BJ (cell line): ENCODE data around the gene PFKFB2. TPM values are rescaled to one million over a fixed set of nuclear protein-coding genes. Genes with fewer than 3 reads are reported as not detected.

Source experiments
- CTCF ChIA-PET: fragments of 350-600 bp; formaldehyde crosslinking; extraction: SDS; loops from one replicate; lab custom pipeline; 2021; ENCODE audit warnings: antibody characterized with exemption, inconsistent platforms; lab: Yijun Ruan, JAX
- POLR2A ChIA-PET: fragments of 300-600 bp; sonication (Branson Sonifier 250); formaldehyde crosslinking; extraction: SDS; loops from one replicate; lab custom pipeline; 2021; ENCODE audit warnings: antibody characterized with exemption; lab: Charles Lee
- DNase-seq: peaks from one replicate; pipeline ENCODE4 v3.0.0-alpha.2; 2011; ENCODE audit warnings: low read depth
- H3K27me3 ChIP-seq: 2 replicates; pipeline ENCODE4 v1.6.0; 2011; ENCODE audit warnings: low read length; ENCODE audit not compliant: control insufficient read depth, insufficient read depth
- H3K36me3 ChIP-seq: 2 replicates; pipeline ENCODE4 v1.5.1; 2011; ENCODE audit warnings: low read length; ENCODE audit not compliant: control insufficient read depth, insufficient read depth
- H3K4me3 ChIP-seq: 2 replicates; pipeline ENCODE4 v1.5.1; 2011; ENCODE audit warnings: low read depth, mild to moderate bottlenecking, control low read depth, low read length
- CTCF ChIP-seq: IDR thresholded peaks from 2 replicates; pipeline ENCODE4 v1.5.1; 2011; ENCODE audit warnings: low read depth, mild to moderate bottlenecking, control low read depth, inconsistent platforms, low read length, moderate library complexity; ENCODE audit not compliant: insufficient read depth
- polyA plus RNA-seq: library from polyadenylated mRNA; depleted of rRNA; stranded (reverse); fragments of >200 nt; gene quantifications from 2 replicates; pipeline ENCODE4 v1.2.3, GENCODE V29; 2011

The PFKFB2 gene
- polyA plus RNA-seq, 1 experiment = 1.5 TPM

DNA sequence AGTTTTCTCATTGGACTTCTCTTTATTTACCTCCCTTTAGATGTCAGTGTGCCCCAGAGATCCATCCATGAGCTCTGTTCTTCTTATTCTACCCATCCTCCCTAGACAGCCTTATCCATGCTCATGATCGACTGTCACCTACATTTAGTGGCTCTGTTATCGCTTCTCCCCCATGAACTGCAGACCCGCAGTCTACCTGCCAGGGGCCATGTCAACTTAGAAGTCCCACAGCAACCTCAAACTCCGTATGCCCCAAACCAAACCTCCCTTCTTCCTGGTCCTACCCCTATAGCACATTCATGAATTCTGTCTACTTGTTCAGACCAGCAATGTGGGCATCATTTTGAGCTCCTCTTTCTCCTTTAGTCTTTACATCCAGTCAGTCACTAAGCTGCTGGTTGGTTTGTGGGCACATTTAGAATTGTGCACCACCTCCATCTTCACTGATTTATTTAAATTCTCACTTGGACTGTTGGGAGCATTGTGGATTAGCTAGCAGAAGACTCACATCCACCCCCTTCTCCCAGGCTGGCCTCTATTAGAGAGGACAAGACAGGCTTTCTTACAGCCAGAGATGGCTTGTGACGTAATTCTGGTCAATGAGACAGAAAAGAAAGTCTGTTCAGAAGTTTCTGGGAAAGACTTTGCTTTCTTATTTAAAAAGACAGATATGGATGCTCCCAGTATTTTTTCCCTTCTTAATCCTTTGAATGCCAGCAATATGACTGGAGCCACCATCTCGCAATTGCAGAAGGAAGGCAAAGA lies 39.6 kb upstream of the PFKFB2 start:
- H3K27me3 ChIP-seq = no peaks in the 10 kb centered on the region
- H3K36me3 ChIP-seq = no peaks in the 10 kb centered on the region
- TF ChIP-seq CTCF = no peak
- no peak overlapping the region for H3K4me3 ChIP-seq
- ChIA-PET POLR2A (no interaction called here), CTCF (interaction anchor here (1.8 to 3.2 kb wide), 2 partner anchors 8 to 9 kb away, joined by 7 to 8 read pairs; no protein-coding TSS in a partner anchor)
- DNase-seq = no peak

DNA sequence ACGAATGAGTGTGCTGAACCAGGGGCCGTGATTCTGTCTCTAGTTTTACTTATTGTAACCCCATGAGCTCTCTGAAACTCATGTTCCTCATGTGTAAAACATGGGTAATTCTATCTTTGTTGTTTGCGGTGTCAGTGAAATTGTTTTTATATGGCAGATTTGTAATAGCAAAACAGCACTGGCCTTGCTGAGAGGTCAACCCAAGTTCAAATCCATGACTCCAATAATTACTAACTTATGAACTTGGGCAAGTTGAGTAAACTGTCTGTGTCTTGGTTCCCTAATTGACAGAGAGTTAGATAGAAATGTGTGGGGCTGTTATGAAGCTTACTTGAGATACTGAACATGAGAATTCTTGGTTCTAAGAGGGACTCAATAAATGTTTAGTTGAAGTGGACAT lies 38.3 kb upstream of the PFKFB2 start:
- Histone ChIP-seq H3K27me3 (no peaks in the 10 kb centered on the region), H3K4me3 (no peak overlapping the region), H3K36me3 (no peaks in the 10 kb centered on the region)
- ChIA-PET CTCF (interaction anchor here (1.8 to 3.2 kb wide), 2 partner anchors 7 to 10 kb away, joined by 7 to 8 read pairs; no protein-coding TSS in a partner anchor), POLR2A (interaction anchor here (1.1 kb wide), 1 partner anchor 9 kb away, joined by 3 read pairs; no protein-coding TSS in a partner anchor)
- no peak for TF ChIP-seq CTCF
- no peak for DNase-seq

GRCh38 chr1:207015791-207016190 lies 37.3 kb upstream of the PFKFB2 start:
- H3K27me3 ChIP-seq = no peaks in the 10 kb centered on the region
- H3K36me3 ChIP-seq = no peaks in the 10 kb centered on the region
- POLR2A ChIA-PET = no interaction called here
- no peak for DNase-seq
- CTCF ChIA-PET = no interaction called here
- no peak for TF ChIP-seq CTCF
- H3K4me3 ChIP-seq = no peak overlapping the region

GRCh38 chr1:207017615-207018559 lies 35.2 kb upstream of the PFKFB2 start:
- POLR2A ChIA-PET = no interaction called here
- H3K27me3 ChIP-seq = no peaks in the 10 kb centered on the region
- no peak overlapping the region for H3K4me3 ChIP-seq
- no peak for TF ChIP-seq CTCF
- DNase-seq = no peak
- CTCF ChIA-PET = interaction anchor here (0.6 to 1.5 kb wide), 3 partner anchors 12 to 58 kb away, joined by 3 to 5 read pairs (median 4); no protein-coding TSS in a partner anchor
- H3K36me3 ChIP-seq = no peaks in the 10 kb centered on the region

DNA sequence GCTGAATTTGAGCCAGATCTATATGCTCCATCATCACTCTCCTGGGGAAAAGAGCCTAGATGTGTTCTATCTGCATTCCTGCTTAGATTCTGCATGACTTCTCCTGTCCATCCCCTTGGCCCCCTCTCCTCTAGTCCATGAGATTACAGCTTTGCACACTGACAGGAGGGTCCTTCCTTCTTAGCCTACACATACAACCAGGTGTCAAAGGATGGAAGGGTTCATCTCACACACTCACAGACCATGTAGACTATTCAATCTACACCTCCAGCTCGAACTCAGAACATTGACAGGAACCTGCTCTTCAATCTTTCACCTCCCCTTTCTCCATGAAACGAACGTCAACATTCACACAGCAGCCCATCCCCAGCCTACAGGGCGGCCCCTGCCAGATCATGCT lies 34.4 kb upstream of the PFKFB2 start:
- ChIA-PET POLR2A (no interaction called here), CTCF (interaction anchor here (0.6 to 1.5 kb wide), 3 partner anchors 13 to 57 kb away, joined by 3 to 5 read pairs (median 4); no protein-coding TSS in a partner anchor)
- Histone ChIP-seq H3K4me3 (no peak overlapping the region), H3K27me3 (no peaks in the 10 kb centered on the region), H3K36me3 (no peaks in the 10 kb centered on the region)
- no peak for TF ChIP-seq CTCF
- DNase-seq = no peak
